ENCODE measurements around the gene ATAD3A. TPM values are rescaled to one million over a fixed set of nuclear protein-coding genes. Genes with fewer than 3 reads are reported as not detected.

The ATAD3A gene
- total RNA-seq, 1 experiment from 2014 or later = 74.7 TPM

DNA sequence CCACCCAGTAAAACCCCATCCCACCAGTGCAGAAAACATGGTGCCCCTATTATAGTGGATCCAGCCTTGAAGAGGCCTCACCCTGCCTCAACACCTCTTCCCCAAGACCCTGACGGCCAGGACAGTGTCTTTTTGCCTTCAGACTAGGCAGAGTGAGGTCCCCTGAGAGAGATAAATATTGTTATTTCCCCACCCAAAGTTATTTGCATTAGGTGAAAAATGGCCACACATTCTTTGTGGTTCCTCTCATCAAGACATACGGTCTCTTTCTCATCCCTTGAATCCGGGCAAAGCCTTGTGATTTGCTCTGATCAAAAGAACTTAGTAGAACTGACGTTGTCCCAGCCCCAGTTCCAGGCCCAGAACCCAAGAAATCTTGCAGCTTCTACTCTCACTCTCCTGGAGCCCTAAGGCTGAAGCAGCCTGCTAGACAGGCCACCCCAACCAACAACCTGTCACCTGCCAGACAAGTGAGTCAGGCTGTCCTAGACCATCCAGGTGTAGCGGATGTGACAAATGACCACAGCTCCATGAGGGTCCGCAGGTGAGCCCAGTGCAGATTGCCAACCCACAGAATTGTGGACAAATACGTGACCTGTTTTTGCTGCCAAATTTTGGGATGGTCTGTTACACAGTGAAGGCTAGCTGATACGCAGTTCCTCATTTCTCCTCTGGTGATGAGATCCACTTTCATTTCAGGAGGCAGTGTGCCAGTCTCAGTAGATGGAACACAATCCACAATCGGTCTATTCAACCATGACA is 70.8 kb downstream of the ATAD3A start:
- Histone ChIP-seq H3K9me3 (replicated peaks) (no peaks in the 10 kb centered on the region), H3K4me1 (no peaks in the 10 kb centered on the region), H3K27me3 (peaks cover 37% of the 10 kb centered on the region), H3K4me3 (no peak overlapping the region), H3K36me3 (no peaks in the 10 kb centered on the region), H3K27ac (no peak overlapping the region)
- no peak for DNase-seq

GRCh38 chr1:1583347-1584010 is 71.5 kb downstream of the ATAD3A start:
- Histone ChIP-seq H3K4me1 (no peaks in the 10 kb centered on the region), H3K9me3 (replicated peaks) (no peaks in the 10 kb centered on the region), H3K27me3 (peaks cover 37% of the 10 kb centered on the region), H3K36me3 (no peaks in the 10 kb centered on the region), H3K4me3 (no peak overlapping the region), H3K27ac (no peak overlapping the region)
- no peak for DNase-seq

Other genes starting within 250 kb of the ATAD3A start
- 109 and 115 TPM in 2 replicates for gene UBE2J2, start 238.3 kb upstream of the ATAD3A start, total RNA-seq (2014; rRNA removed; shearing (Covaris generic))
- 1.1 and 2.2 TPM in 2 replicates for gene SCNN1D, start 231.7 kb upstream of the ATAD3A start, total RNA-seq (2014; rRNA removed; shearing (Covaris generic))
- gene ACAP3, start 204.2 kb upstream of the ATAD3A start, total RNA-seq (2014; rRNA removed; shearing (Covaris generic)) = 18.7 and 27.4 TPM in 2 replicates
- 23.9 and 25.3 TPM in 2 replicates for gene PUSL1, start 203.6 kb upstream of the ATAD3A start, total RNA-seq (2014; rRNA removed; shearing (Covaris generic))
- 66.0 and 78.7 TPM in 2 replicates for gene INTS11, start 187.5 kb upstream of the ATAD3A start, total RNA-seq (2014; rRNA removed; shearing (Covaris generic))
- 22.1 and 22.3 TPM in 2 replicates for gene CPTP, start 187.4 kb upstream of the ATAD3A start, total RNA-seq (2014; rRNA removed; shearing (Covaris generic))
- gene TAS1R3, start 180.9 kb upstream of the ATAD3A start, total RNA-seq (2014; rRNA removed; shearing (Covaris generic)) = 0.15 and 0.47 TPM in 2 replicates
- gene DVL1, start 162.7 kb upstream of the ATAD3A start, total RNA-seq (2014; rRNA removed; shearing (Covaris generic)) = 45.8 and 52.5 TPM in 2 replicates
- 11.3 and 13.8 TPM in 2 replicates for gene MXRA8, start 153.6 kb upstream of the ATAD3A start, total RNA-seq (2014; rRNA removed; shearing (Covaris generic))
- gene AURKAIP1, start 137.0 kb upstream of the ATAD3A start, total RNA-seq (2014; rRNA removed; shearing (Covaris generic)) = 177 and 208 TPM in 2 replicates
- gene CCNL2, start 112.8 kb upstream of the ATAD3A start, total RNA-seq (2014; rRNA removed; shearing (Covaris generic)) = 124 and 196 TPM in 2 replicates
- 229 and 236 TPM in 2 replicates for gene MRPL20, start 104.9 kb upstream of the ATAD3A start, total RNA-seq (2014; rRNA removed; shearing (Covaris generic))
- 6.1 and 6.2 TPM in 2 replicates for gene ANKRD65, start 90.9 kb upstream of the ATAD3A start, total RNA-seq (2014; rRNA removed; shearing (Covaris generic))
- 0.58 and 3.3 TPM in 2 replicates for gene VWA1, start 76.5 kb upstream of the ATAD3A start, total RNA-seq (2014; rRNA removed; shearing (Covaris generic))
- 0.20 TPM in 1 of 2 replicates, not detected in the other for gene ATAD3C, start 62.5 kb upstream of the ATAD3A start, total RNA-seq (2014; rRNA removed; shearing (Covaris generic))
- 53.1 and 55.5 TPM in 2 replicates for gene ATAD3B, start 40.4 kb upstream of the ATAD3A start, total RNA-seq (2014; rRNA removed; shearing (Covaris generic))
- gene TMEM240, start 28.5 kb downstream of the ATAD3A start, total RNA-seq (2014; rRNA removed; shearing (Covaris generic)) = 1.5 and 1.9 TPM in 2 replicates
- gene SSU72, start 62.7 kb downstream of the ATAD3A start, total RNA-seq (2014; rRNA removed; shearing (Covaris generic)) = 258 and 267 TPM in 2 replicates
- 1.5 and 1.9 TPM in 2 replicates for gene FNDC10, start 88.0 kb downstream of the ATAD3A start, total RNA-seq (2014; rRNA removed; shearing (Covaris generic))
- 37.2 and 49.6 TPM in 2 replicates for gene MIB2, start 103.3 kb downstream of the ATAD3A start, total RNA-seq (2014; rRNA removed; shearing (Covaris generic))
- 0.81 and 2.7 TPM in 2 replicates for gene MMP23B, start 120.0 kb downstream of the ATAD3A start, total RNA-seq (2014; rRNA removed; shearing (Covaris generic))
- gene CDK11B, start 146.8 kb downstream of the ATAD3A start, total RNA-seq (2014; rRNA removed; shearing (Covaris generic)) = 28.0 and 32.6 TPM in 2 replicates
- 31.3 and 36.1 TPM in 2 replicates for gene SLC35E2B, start 180.6 kb downstream of the ATAD3A start, total RNA-seq (2014; rRNA removed; shearing (Covaris generic))
- gene CDK11A, start 212.2 kb downstream of the ATAD3A start, total RNA-seq (2014; rRNA removed; shearing (Covaris generic)) = 20.1 and 29.4 TPM in 2 replicates

Measured in SJCRH30 (cell line).